Right lobe of liver (tissue), 6 donors: ENCODE results near the gene UBP1. TPM values are rescaled to one million over a fixed set of nuclear protein-coding genes. Genes with fewer than 3 reads are reported as not detected.
"Not testable (repeated sequence)": the region's sequence is repeated elsewhere in the genome, so short reads cannot be mapped to it uniquely, and the experiment has no call there.

ENCODE experiments used
- ATAC-seq, 4 donors: fragments of 200-7000 bp; cut with Tn5 transposase; one replicate each; pipeline ENCODE4 v1.9.1; 2020; ENCODE audit warnings: mild to moderate bottlenecking in 4 of 4, moderate library complexity in 4 of 4
- DNase-seq, 3 donors: peaks; one replicate each; pipeline ENCODE4 v3.0.0-alpha.2; 2020
- H3K27ac ChIP-seq, 3 donors: fragments of 200-600 bp; one replicate each; pipeline ENCODE4 v1.8.0; 2022
- H3K27me3 ChIP-seq, 2 donors: fragments of 200-600 bp; one replicate each; pipeline ENCODE4 v1.8.0; 2022
- H3K36me3 ChIP-seq, 4 donors: fragments of 200-600 bp; sonication (generic) in 1 of 4; one replicate each; pipeline versions ENCODE4 v1.5.1 to v1.8.0; 2017 to 2022; ENCODE audit warnings: control low read depth in 1 of 4
- H3K4me1 ChIP-seq, 4 donors: fragments of 200-600 bp; sonication (generic) in 1 of 4; one replicate each; pipeline versions ENCODE4 v1.5.1 to v1.8.0; 2017 to 2022; ENCODE audit warnings: control low read depth in 1 of 4
- H3K4me3 ChIP-seq, 3 donors: fragments of 200-600 bp; one replicate each; pipeline ENCODE4 v1.8.0; 2022
- H3K9me3 ChIP-seq, 4 donors: fragments of 200-600 bp; sonication (generic) in 1 of 4; one replicate each; pipeline versions ENCODE4 v1.5.1 to v1.8.0; 2017 to 2022; ENCODE audit warnings: control low read depth in 1 of 4
- POLR2A ChIP-seq: fragments of 450-650 bp; IDR thresholded peaks from one replicate; pipeline ENCODE4 v1.6.1; 2017; ENCODE audit warnings: antibody characterized with exemption, mild to moderate bottlenecking
- WGBS: methylation state at CpG from one replicate; pipeline ENCODE4 v1.1.6; 2018; ENCODE audit warnings: low coverage, low lambda C conversion rate; ENCODE audit not compliant: insufficient coverage; ENCODE audit errors: missing lambda C conversion rate; 5-methylcytosine and 5-hydroxymethylcytosine counted together
- intact Hi-C, 2 donors: fragments of 100-400 bp; cut with DNase I; formaldehyde crosslinking; loops; one replicate each; pipeline versions ENCODE4 v1.11.2 to v1.14.1; 2022
- total RNA-seq, 6 experiments: library from RNA; depleted of rRNA in 2 of 6; stranded (reverse); fragments of >200 nt in 2 of 6; fragmentation: NEBNext Ultra II Directional in 3 of 6; extraction: Animal tissue kit (Norgen Biotek cat#: 25700) in 3 of 6; gene quantifications; one replicate each; pipeline versions ENCODE4 v1.1.0 to v1.2.4, GENCODE V29; 2016 to 2023
- TF ChIP-seq, protein P1 (sequence below), 4 donors: fragments of 200-600 bp in 3 of 4; fragments of 450-650 bp in 1 of 4; IDR thresholded peaks; one replicate each; pipeline versions ENCODE4 v1.5.1 to v1.8.0; 2016 to 2022; ENCODE audit warnings: antibody characterized with exemption in 4 of 4, mild to moderate bottlenecking in 2 of 4
- donor health status: DM: no; HTN: yes; CAD: no.
- donor health status: DM: no; HTN: no; CAD: no.
- donor health status: DM: no; HTN: no; CAD: no.
- donor health status: DM: no; HTN: yes; CAD: no.
- donor health status: DM: no; HTN: yes; CAD: no.

UBP1 gene
- total RNA-seq, 6 experiments from 2014 or later: 20.5 to 39.2 (median 33.1) TPM

- intact Hi-C loops: no loop called here
- ATAC-seq (no peak), DNase-seq (peak in 1 of 3 donors; percentile 33)
- 41% methylated on average over 3 of the region's 3 CpGs for WGBS
- Histone ChIP-seq H3K27me3 (no peaks in the 10 kb centered on the region), H3K4me3 (peak overlapping the region; percentile 76 to 90 (median 87)), H3K9me3 (no peaks in the 10 kb centered on the region), H3K4me1 (peaks cover 0 to 69% (median 23%) of the 10 kb centered on the region in 4 donors), H3K27ac (peak overlapping the region; percentile 80 to 92 (median 90)), H3K36me3 (no peaks in the 10 kb centered on the region)
- no peak for TF ChIP-seq POLR2A
- TF ChIP-seq, protein P1, sequence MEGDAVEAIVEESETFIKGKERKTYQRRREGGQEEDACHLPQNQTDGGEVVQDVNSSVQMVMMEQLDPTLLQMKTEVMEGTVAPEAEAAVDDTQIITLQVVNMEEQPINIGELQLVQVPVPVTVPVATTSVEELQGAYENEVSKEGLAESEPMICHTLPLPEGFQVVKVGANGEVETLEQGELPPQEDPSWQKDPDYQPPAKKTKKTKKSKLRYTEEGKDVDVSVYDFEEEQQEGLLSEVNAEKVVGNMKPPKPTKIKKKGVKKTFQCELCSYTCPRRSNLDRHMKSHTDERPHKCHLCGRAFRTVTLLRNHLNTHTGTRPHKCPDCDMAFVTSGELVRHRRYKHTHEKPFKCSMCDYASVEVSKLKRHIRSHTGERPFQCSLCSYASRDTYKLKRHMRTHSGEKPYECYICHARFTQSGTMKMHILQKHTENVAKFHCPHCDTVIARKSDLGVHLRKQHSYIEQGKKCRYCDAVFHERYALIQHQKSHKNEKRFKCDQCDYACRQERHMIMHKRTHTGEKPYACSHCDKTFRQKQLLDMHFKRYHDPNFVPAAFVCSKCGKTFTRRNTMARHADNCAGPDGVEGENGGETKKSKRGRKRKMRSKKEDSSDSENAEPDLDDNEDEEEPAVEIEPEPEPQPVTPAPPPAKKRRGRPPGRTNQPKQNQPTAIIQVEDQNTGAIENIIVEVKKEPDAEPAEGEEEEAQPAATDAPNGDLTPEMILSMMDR (IDR thresholded peaks at IDR 0.05): no peak
Observed at GRCh38 chr3:33437556-33438283, 2.5 kb downstream of the UBP1 start.

- ATAC-seq (peak; percentile 55 to 73 (median 63)), DNase-seq (no peak)
- 13% methylated on average over 2 of the region's 2 CpGs for WGBS
- Histone ChIP-seq H3K36me3 (no peaks in the 10 kb centered on the region), H3K27ac (peak overlapping the region in 1 of 3 donors; percentile 32), H3K4me1 (peaks cover 0 to 81% (median 18%) of the 10 kb centered on the region in 4 donors), H3K4me3 (no peak overlapping the region), H3K27me3 (no peaks in the 10 kb centered on the region), H3K9me3 (no peaks in the 10 kb centered on the region)
- intact Hi-C loops: no loop called here
- TF ChIP-seq, protein P1 (IDR thresholded peaks at IDR 0.05): no peak
- TF ChIP-seq POLR2A: no peak
Observed at GRCh38 chr3:33433843-33434242, 6.4 kb downstream of the UBP1 start.

- peaks cover 0 to 56% (median 7%) of the 10 kb centered on the region in 4 donors for H3K4me1 ChIP-seq
- no peak overlapping the region for H3K4me3 ChIP-seq
- intact Hi-C loops: no loop called here
- no peaks in the 10 kb centered on the region for H3K9me3 ChIP-seq
- TF ChIP-seq, protein P1 (IDR thresholded peaks at IDR 0.05): no peak
- no peak for TF ChIP-seq POLR2A
- H3K27me3 ChIP-seq: no peaks in the 10 kb centered on the region
- no peak overlapping the region for H3K27ac ChIP-seq
- 100% methylated on average over 4 of the region's 4 CpGs for WGBS
- DNase-seq: no peak
- H3K36me3 ChIP-seq: no peaks in the 10 kb centered on the region
- no peak for ATAC-seq
Observed at GRCh38 chr3:33430571-33430970, 9.6 kb downstream of the UBP1 start.

GRCh38 chr3:33430061-33430460 is 10.1 kb downstream of the UBP1 start:
- Histone ChIP-seq H3K4me1 (peaks cover 0 to 56% (median 6%) of the 10 kb centered on the region in 4 donors), H3K27ac (no peak overlapping the region), H3K4me3 (no peak overlapping the region), H3K36me3 (no peaks in the 10 kb centered on the region), H3K9me3 (no peaks in the 10 kb centered on the region), H3K27me3 (no peaks in the 10 kb centered on the region)
- WGBS: 91% methylated on average over 1 of the region's 1 CpG
- ATAC-seq: no peak
- DNase-seq: no peak
- TF ChIP-seq, protein P1 (IDR thresholded peaks at IDR 0.05): no peak
- no peak for TF ChIP-seq POLR2A
- intact Hi-C loops: no loop called here

DNA sequence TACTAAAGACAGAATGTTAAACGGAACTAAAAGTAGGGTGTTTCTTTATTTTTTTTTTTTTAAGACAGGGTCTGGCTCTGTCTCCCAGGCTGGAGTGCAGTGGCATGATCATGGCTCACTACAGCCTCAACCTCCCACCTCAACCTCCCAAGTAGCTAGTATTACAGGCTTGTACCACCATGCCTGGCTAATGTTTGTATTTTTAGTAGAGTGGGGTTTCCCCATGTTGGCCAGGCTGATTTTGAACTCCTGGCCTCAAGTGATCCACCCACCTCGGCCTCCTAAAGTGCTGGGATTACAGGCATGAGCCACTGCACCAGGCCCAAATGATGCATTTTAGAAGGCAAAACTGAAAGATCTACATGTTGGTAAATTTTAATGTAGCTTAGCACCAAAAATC is 10.9 kb downstream of the UBP1 start:
- ATAC-seq, H3K4me3 ChIP-seq, DNase-seq, H3K27ac ChIP-seq, H3K36me3 ChIP-seq, H3K9me3 ChIP-seq, intact Hi-C loops, H3K27me3 ChIP-seq: not testable (repeated sequence)
- WGBS: 37% methylated on average over 2 of the region's 2 CpGs
- H3K4me1 ChIP-seq: peaks cover 0 to 56% (median 5%) of the 10 kb centered on the region in 4 donors
